Activated CD8-positive, alpha-beta memory T cell treated with anti-CD3 and anti-CD28 coated beads for 36 hours (primary cell): ENCODE results near the gene CDK2AP2. TPM values are rescaled to one million over a fixed set of nuclear protein-coding genes. Genes with fewer than 3 reads are reported as not detected.
"Not testable (repeated sequence)": the region's sequence is repeated elsewhere in the genome, so short reads cannot be mapped to it uniquely, and the experiment has no call there.

Experiments used
- CTCF ChIA-PET: fragments of 350-600 bp; sonication (Branson Sonifier 250); formaldehyde crosslinking; loops from one replicate; lab custom pipeline; 2021; ENCODE audit warnings: antibody characterized with exemption; lab: Charles Lee
- POLR2A ChIA-PET: fragments of 350-600 bp; sonication (Branson Sonifier 250); formaldehyde crosslinking; loops from one replicate; lab custom pipeline; 2021; ENCODE audit warnings: antibody characterized with exemption; lab: Charles Lee
- total RNA-seq, 2 experiments: library from RNA; stranded (reverse); gene quantifications; one replicate each; pipeline ENCODE4 v1.2.3, GENCODE V29; 2021

CDK2AP2 gene, protein sequence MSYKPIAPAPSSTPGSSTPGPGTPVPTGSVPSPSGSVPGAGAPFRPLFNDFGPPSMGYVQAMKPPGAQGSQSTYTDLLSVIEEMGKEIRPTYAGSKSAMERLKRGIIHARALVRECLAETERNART
- 10 to 100 TPM; 61.1 to 64.8 TPM for total RNA-seq

DNA sequence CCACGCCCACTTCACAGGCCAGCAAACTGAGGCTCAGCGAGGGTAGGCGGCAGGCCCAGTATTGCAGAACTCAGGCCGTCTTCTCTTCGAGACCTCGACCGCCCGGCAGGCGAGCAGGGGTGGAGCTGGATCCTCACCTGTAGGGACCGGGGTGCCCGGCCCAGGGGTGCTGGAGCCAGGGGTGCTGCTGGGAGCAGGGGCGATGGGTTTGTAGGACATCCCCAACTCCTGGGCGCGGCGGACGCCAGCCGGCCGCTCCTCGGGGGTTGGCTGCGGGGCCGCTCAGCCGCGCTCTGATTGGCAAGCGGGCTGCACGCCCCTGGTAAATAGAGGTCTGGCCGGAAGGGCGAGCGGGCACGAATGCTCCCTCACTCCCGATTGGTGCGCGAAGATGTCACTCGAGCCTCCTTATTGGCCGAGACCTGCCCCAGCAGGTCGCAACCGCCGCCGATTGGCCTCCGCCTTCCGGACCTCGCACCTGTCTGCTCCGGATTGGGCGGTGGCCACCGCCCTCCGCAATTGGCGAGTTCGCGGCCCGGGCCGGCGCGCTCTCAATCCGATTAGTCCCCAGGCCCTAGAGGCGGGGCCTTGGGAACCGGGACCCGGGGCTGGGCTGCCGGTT is at the start of gene CDK2AP2:
TSS of gene CDK2AP2 (minus strand) at position 299 of the 622 bp plus-strand sequence. CDS start at position 219, 80 bp downstream.
- ChIA-PET POLR2A (interaction anchor here (0.6 to 0.9 kb wide), 2 partner anchors 71 to 105 kb away, joined by 3 read pairs; partner anchors contain the start of gene PTPRCAP), CTCF (interaction anchor here (1.0 to 1.2 kb wide), 2 partner anchors 25 to 104 kb away, joined by 3 to 4 read pairs; partner anchors contain the start of genes AIP and TBC1D10C)

DNA sequence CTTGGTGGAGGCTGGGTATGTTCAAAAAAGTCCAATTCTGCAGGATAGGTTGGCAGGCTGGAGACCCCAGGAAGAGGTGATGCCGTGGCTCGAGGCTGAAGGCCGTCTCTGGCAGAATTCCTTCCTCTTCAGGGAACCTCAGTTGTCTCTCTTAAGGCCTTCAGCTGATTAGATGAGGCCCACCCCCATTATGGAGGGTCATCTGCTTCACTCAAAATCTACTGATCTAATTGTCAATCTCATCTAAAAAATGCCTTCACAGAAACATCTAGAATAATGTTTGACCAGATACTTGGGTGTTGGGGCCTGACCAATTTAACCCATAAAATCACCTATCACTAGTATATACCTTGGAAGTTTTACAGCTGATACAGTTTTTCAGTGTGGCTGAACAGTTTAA is 48.3 kb upstream of the CDK2AP2 start:
- CTCF ChIA-PET = no interaction called here
- POLR2A ChIA-PET = no interaction called here

DNA sequence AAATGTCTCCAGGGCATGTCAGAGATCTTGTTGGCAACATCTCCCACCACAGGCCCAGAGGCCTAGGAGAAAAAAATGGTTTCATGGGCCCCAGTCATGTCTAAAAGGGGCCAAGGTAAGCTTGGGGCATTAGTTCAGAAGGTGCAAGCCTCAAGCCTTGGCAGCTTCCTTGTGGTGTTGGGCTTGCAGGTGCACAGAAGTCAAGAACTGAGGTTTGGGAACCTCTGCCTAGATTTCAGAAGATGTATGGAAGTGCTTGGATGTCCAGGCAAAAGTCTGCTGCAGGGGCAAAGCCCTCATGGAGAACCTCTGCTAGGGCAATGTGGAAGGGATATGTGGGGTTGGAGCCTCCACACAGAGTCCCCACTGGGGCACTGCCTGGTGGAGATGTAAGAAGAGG is 43.7 kb upstream of the CDK2AP2 start:
- POLR2A ChIA-PET, CTCF ChIA-PET: not testable (repeated sequence)

DNA sequence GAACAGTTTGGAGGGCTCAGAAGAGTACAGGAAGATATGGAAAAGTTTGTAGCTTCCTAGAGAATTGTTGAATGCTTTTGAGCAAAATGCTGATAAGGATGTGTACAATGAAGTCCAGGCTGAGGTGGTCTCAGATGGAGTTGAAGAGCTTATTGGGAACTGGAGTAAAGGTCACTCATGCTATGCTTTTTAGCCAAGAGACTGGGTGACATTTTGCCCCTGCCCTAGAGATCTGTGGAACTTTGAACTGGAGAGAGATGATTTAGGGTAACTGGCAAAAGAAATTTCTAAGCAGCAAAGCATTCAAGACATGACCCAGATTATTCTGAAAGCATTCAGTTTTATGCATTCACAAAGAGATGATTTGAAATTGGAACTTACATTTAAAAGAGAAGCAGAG is 43.2 kb upstream of the CDK2AP2 start:
- POLR2A ChIA-PET = no interaction called here
- CTCF ChIA-PET = no interaction called here

DNA sequence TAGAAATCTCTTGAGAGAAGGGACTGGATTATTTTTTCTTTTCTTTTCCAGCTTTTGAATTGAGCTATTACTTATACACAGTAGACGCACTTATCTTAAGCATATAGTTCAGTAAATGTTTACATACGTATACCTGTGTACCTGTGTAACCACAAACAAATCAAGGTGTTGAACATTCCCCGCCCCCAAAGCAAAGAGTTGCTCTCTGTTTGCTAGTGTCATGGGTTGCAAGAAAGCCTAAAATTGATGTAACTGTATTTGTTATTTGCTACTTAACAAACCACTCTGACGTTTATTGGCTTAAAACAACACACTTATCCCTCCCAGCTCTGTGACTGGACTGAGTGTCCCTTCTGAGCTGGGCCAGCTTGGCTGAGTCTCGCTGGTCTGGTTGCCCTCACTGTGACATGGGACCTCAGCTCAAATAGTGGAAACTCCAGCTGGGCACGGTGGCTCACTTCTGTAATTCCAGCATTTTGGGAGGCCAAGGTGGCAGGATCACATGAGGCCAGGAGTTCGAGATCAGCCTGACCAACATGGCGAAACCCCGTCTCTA is 40.7 kb upstream of the CDK2AP2 start:
- ChIA-PET CTCF (no interaction called here), POLR2A (no interaction called here)

DNA sequence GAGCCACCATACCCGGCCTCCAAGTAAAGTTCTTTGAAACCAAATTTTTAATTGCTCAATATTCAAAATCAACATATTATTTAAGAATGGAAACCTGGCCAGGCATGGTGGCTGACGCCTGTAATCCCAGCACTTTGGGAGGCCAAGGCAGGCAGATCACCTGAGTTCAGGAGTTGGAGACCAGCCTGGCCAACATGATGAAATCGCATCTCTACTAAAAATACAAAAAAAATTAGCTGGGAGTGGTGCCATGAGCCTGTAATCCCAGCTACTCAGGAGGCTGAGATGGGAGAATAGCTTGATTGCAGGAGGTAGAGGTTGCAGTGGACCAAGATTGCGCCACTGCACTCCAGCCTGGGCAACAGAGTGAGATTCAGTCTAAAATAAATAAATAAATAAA is 40.1 kb upstream of the CDK2AP2 start:
- CTCF ChIA-PET = not testable (repeated sequence)

DNA sequence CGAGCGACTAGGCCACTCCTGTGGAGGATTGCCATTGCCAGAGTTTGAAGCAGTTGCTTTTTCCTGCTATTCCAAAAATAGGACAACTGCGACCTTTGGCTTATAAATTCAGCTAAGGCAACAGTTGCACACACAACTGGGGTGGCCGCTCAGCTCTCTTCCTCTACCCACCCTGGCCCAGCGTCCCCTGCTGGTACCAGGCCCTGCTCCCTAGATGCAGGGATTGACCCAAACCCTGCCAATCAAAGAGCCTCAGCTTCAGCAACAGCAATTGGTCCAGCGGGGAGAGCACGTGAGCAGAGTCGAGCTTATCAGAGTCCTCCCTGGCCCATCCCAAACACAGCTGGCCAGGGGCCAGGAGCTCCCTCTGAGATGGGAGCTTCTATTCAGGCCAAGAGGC is 37.3 kb upstream of the CDK2AP2 start:
- POLR2A ChIA-PET = no interaction called here
- CTCF ChIA-PET = no interaction called here

More for the DNA sequence above, 40.1 kb upstream of the CDK2AP2 start:
- POLR2A ChIA-PET = not testable (repeated sequence)

DNA sequence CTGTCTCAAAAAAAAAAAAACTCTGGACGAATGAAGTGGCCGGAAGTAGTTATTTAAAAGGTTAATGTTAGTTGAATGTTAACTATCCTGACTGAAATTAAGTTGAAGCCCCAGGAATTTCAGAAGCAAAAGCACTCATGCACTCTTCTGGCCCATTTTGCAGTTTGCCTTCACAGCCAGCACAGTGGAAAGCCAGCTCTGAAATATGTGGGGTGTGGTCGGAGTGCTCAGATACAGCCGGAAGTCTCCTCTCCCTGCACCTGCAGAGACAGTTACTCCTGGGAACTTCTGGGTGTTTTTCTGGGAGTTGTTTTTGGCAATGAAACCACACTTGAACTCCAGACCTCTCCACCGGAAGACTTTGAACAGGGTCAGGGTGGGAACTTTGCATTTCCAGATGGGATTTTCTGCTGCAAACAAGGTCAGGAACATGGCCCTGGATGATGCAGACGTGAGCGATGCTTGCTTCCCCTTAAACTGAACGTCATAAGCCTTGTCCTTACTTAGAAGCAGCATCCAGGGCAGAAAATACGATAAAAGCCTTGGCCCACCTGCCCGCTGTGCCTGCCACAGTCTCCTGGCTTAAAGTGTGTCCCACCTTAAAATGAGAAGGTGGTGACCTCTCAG is 36.8 kb upstream of the CDK2AP2 start:
- CTCF ChIA-PET = no interaction called here
- POLR2A ChIA-PET = no interaction called here

DNA sequence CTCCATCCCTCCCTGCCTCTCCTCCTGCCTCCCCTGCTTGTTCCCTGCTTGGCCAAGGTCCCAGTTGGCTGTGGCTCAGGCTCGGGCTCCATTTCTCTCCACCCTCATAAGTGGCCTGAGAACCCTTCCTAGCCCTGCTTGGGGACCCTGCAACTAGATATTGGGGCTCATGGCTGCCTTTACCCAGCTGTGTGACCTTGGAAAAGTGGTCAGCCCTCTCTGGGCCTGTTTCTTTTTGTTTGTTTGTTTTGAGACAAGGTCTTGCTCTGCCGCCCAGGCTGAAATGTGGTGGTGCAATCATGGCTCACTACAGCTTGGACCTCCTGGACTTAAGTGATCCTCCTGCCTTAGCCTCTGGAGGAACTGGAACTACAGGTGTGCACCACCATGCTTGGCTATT is 35.6 kb upstream of the CDK2AP2 start:
- ChIA-PET CTCF (no interaction called here), POLR2A (no interaction called here)

DNA sequence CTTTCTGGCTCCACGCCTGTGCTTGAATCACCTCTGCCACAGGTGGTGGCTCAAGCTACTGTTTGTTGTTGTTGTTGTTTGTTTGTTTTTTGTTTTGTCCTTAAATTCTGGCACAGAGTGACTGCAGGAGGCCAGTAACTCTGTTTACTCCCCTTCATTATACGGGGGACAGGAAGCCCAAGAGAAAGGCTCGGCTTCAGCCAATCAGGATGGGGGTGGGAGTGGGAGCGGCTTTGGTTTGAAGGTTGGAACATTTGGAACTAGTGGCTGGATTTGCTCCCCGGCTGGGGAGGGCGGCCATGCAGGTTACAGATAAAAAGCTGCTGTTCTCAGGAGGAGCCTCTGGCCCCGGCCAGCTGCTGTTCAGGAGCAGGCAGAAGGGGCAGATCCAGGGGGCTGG is 35.0 kb upstream of the CDK2AP2 start:
- CTCF ChIA-PET = no interaction called here

DNA sequence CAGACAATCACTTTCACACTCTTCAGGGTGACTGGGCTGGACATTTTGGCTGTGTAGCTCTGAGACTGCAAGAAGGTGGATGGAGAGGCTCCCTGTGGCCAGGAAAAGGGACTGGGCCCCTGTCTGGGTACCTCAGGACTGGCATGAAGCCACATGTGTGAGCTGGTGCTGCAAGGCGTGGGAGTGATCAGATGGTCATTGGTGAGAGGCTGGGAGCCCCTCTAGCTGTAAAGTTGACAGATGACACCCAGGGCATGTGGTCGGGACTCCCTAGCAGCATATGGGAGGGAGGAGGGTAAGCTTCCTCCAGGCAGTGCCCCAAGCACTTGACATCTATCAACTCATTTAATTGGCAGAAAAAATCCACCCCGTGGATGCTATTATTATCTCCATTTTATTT is 34.2 kb upstream of the CDK2AP2 start:
- CTCF ChIA-PET = interaction anchor here (1.1 kb wide), 1 partner anchor 159 kb away, joined by 3 read pairs; no protein-coding TSS in a partner anchor
- POLR2A ChIA-PET = no interaction called here

More for the DNA sequence above, 35.0 kb upstream of the CDK2AP2 start:
- POLR2A ChIA-PET = no interaction called here

DNA sequence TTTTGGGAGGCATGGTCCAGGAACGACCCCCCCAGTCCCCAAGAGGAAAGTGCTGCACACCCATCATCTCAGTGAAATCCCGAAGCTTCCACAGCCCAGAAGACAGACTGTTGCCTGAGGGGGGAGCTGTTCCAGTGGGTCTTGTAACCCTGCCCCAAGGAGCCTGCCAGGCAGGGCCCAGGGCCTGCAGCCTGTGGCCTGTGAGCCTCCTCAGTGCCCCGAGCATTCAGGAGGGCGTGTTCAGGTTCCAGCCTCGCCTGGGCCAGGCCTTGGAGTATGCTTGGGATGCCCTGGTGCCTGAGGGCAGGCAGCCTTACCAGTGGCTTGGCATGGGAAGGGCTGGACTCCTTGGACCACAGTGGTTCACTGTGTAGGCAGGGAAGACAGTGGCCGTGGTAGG is 33.2 kb upstream of the CDK2AP2 start:
- ChIA-PET CTCF (no interaction called here), POLR2A (interaction anchor here (0.5 kb wide), 1 partner anchor 49 kb away, joined by 3 read pairs; no protein-coding TSS in a partner anchor)

DNA sequence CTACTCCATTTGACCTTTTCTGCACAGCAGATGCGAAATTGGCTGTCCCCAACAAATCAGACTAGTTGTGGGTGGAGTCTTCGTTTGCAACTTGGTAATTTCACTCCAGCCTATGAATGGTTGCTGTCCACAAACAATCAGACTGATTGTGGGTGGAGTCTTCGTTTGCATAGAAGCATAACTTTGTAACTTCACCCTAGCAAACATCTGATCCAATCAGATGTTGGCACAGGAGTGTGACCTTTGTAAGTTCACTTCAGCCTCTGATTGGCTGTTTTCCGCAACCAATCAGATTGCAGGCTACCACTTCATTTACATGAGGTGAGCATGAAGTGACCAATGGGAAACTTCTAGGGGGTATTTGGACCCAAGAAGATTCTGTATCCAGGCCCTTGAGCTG is 31.6 kb upstream of the CDK2AP2 start:
- ChIA-PET CTCF (interaction anchor here (0.5 kb wide), 1 partner anchor 52 kb away, joined by 3 read pairs; no protein-coding TSS in a partner anchor), POLR2A (interaction anchor here (0.7 kb wide), 1 partner anchor 1475 kb away, joined by 8 read pairs; no protein-coding TSS in a partner anchor)

DNA sequence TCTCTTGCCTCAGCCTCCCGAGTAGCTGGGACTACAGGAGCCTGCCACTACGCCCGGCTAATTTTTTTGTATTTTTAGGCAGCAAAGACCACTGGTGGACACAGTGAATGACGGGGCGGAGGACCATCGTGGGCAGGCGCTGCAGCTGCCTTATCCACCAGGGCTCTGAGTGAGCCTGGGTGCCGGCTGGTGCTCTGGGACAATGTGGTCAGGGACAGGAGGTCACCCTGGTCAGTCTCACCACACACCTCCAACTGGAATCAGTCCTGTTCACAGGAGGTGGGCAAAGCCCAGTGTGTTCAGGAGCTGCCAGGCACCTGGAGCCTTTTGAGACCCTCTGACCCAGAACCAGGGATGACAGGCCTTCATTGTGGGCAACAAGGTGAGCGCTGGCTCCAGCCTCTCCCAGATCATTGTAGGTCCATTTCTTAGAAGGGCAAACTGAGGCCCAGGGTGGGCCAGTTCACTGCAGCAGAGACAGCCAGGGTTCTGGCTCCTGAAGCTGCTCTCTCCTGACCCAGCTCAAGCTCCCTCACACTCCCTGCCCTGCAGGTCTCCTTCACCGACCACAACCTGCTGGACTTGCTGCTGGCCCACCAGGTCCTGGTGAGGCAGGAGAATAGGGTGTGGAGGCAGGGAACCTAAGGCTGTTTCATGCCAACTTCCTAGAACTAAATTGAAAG is 31.0 kb upstream of the CDK2AP2 start:
- CTCF ChIA-PET = interaction anchor here (0.5 to 0.6 kb wide), 2 partner anchors 39 to 52 kb away, joined by 3 read pairs; no protein-coding TSS in a partner anchor

DNA sequence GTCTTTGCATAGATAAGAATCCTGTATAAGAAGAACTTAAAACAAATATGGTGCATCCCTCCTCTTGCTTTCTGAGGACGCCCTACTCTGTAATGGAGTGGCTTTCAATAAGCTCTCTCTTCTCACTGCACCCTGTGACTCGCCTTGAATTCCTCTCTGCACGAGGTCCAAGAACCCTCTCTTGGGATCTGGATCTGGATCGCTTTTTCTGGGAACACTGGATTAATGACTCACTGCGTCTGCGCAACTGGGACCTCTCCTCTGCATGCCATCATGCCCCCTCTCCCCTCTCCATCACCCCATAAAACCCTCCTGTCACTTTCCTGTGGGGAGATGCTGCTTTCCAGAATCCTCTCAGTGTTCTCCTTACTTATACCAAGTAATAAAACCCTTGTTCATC is 30.3 kb upstream of the CDK2AP2 start:
- POLR2A ChIA-PET = no interaction called here
- CTCF ChIA-PET = interaction anchor here (0.6 kb wide), 1 partner anchor 40 kb away, joined by 3 read pairs; no protein-coding TSS in a partner anchor

More for the DNA sequence above, 31.0 kb upstream of the CDK2AP2 start:
- POLR2A ChIA-PET = no interaction called here

DNA sequence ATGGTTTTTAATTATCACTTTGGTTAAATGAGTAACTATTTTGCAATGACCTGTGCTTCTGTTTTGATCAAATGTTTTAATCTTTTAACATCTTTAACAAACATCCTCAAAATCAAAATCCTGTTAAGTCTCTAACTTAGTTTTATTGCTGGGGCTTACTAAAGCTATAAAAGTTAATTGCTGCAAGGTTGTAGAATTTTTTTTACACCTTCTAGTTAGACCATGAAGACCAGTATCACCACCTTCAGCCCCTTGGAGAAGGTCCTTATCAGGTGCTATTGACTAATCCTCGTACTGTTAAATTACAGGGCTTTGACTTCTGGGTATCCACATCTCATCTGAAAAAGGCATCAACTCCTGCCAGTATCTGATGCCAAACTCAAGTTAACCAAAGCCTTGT is 27.6 kb upstream of the CDK2AP2 start:
- ChIA-PET CTCF (no interaction called here), POLR2A (no interaction called here)

DNA sequence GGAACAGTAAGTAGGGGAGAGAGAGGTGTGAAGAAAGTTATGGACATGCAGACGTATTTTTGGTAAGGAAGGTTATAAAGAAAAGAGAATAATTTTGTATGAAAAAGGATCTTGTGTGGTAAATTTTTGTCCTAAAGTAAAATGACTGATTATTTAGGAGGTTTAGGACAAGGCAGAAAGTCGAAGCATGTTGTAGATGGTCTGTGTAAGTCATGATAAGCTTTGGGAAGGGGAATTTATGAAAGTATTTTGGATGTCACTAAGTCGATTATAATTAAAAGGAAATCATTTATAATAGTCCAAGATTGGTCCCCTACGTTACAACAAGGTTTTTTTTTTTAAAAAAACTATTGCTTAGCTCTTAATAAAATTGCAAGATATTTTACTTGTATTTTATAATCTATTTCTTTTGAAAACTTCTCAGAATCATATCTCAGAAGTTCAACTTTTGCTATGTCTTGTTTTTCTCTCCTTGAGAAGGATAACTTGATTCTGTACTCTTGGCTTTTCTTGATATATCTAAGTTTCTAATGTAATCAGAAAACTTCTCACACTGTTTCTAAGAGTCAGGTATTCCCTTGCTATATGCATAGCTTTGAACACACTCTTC is 26.2 kb upstream of the CDK2AP2 start:
- ChIA-PET POLR2A (no interaction called here), CTCF (interaction anchor here (0.9 kb wide), 1 partner anchor 719 kb away, joined by 3 read pairs; no protein-coding TSS in a partner anchor)

DNA sequence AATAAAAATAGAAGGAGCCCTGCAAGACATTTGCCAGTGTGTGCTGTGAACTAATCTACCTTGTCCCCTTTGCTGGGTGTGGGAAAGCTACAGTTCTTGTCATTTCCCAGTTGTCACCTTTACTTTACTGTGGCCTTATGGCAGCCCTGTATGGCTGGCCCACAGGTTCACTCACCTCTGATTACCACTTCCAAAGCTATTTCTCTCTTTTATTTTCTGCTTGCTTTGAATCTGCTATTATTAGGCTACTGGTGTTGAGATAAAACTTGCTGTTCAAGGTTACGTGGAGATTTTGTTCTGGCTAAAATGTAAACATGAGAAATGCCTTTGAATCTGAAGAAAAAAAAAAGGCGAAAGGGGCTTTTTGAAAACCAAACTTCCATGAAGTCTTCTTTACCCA is 24.9 kb upstream of the CDK2AP2 start:
- ChIA-PET POLR2A (no interaction called here), CTCF (no interaction called here)

DNA sequence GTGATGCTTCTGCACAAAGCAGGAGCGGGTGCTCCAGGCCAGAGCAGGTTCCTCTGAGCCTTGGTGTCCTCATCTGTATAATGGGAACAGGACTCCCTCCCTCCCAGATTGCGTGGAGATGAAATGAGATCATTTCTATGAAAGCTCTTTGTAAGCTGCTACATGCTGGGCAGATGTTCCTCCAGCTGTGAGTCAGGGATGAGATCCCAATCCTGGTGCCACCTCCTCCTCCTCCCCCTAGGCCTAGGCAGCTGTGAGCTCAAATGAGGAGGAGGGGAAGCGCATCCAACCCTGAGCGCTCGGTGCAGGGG is 22.3 kb upstream of the CDK2AP2 start:
- CTCF ChIA-PET = no interaction called here
- POLR2A ChIA-PET = no interaction called here
